GM18498 (cell line): ENCODE measurements around the gene SH3GL2.
"Not testable (repeated sequence)": the region's sequence is repeated elsewhere in the genome, so short reads cannot be mapped to it uniquely, and the experiment has no call there.

Experiments
- ATAC-seq: cut with Tn5 transposase; IDR thresholded peaks from one replicate; pipeline ENCODE4 v1.9.1; 2021; ENCODE audit warnings: mild to moderate bottlenecking, moderate library complexity; ENCODE audit not compliant: unreplicated experiment

The SH3GL2 gene

GRCh38 chr9:17742067-17742466 lies 163.2 kb downstream of the SH3GL2 start:
- no peak for ATAC-seq

GRCh38 chr9:17744786-17745185 lies 165.9 kb downstream of the SH3GL2 start:
- no peak for ATAC-seq

GRCh38 chr9:17750269-17750668 lies 171.4 kb downstream of the SH3GL2 start:
- no peak for ATAC-seq

GRCh38 chr9:17751486-17751885 lies 172.6 kb downstream of the SH3GL2 start:
- no peak for ATAC-seq

- ATAC-seq: no peak
These were observed 173.2 kb downstream of the SH3GL2 start for GRCh38 chr9:17752021-17752420.

GRCh38 chr9:17757816-17758215 lies 178.9 kb downstream of the SH3GL2 start:
- ATAC-seq: no peak

- ATAC-seq: no peak
These were observed 181.4 kb downstream of the SH3GL2 start for GRCh38 chr9:17760250-17760649.

GRCh38 chr9:17761984-17762676 lies 183.3 kb downstream of the SH3GL2 start:
- ATAC-seq: no peak

GRCh38 chr9:17764306-17764705 lies 185.4 kb downstream of the SH3GL2 start:
- ATAC-seq: no peak

- not testable (repeated sequence) for ATAC-seq
These were observed 186.3 kb downstream of the SH3GL2 start for GRCh38 chr9:17765131-17765530.

GRCh38 chr9:17772223-17772622 lies 193.4 kb downstream of the SH3GL2 start:
- no peak for ATAC-seq

- no peak for ATAC-seq
These were observed 196.8 kb downstream of the SH3GL2 start for GRCh38 chr9:17775656-17776055.

- ATAC-seq: no peak
These were observed 197.9 kb downstream of the SH3GL2 start for GRCh38 chr9:17776735-17777134.

- ATAC-seq: no peak
These were observed 198.6 kb downstream of the SH3GL2 start for GRCh38 chr9:17777465-17777864.

GRCh38 chr9:17782430-17783149 lies 203.7 kb downstream of the SH3GL2 start:
- no peak for ATAC-seq

- no peak for ATAC-seq
These were observed 204.4 kb downstream of the SH3GL2 start for GRCh38 chr9:17783227-17783626.

GRCh38 chr9:17789316-17789715 lies 210.4 kb downstream of the SH3GL2 start:
- no peak for ATAC-seq

- ATAC-seq: no peak
These were observed 215.1 kb downstream of the SH3GL2 start for GRCh38 chr9:17793713-17794622.

- no peak for ATAC-seq
These were observed 216.9 kb downstream of the SH3GL2 start for GRCh38 chr9:17795744-17796143.

GRCh38 chr9:17799369-17799768 lies 220.5 kb downstream of the SH3GL2 start:
- no peak for ATAC-seq

- no peak for ATAC-seq
These were observed 221.6 kb downstream of the SH3GL2 start for GRCh38 chr9:17800418-17800817.
